Glomerular visceral epithelial cell (primary cell): ENCODE data around the gene HOXA11.

Experiments
- DNase-seq: peaks from one replicate; pipeline ENCODE4 v3.0.0-alpha.2; 2016; ENCODE audit errors: extremely low spot score

Gene HOXA11

DNA sequence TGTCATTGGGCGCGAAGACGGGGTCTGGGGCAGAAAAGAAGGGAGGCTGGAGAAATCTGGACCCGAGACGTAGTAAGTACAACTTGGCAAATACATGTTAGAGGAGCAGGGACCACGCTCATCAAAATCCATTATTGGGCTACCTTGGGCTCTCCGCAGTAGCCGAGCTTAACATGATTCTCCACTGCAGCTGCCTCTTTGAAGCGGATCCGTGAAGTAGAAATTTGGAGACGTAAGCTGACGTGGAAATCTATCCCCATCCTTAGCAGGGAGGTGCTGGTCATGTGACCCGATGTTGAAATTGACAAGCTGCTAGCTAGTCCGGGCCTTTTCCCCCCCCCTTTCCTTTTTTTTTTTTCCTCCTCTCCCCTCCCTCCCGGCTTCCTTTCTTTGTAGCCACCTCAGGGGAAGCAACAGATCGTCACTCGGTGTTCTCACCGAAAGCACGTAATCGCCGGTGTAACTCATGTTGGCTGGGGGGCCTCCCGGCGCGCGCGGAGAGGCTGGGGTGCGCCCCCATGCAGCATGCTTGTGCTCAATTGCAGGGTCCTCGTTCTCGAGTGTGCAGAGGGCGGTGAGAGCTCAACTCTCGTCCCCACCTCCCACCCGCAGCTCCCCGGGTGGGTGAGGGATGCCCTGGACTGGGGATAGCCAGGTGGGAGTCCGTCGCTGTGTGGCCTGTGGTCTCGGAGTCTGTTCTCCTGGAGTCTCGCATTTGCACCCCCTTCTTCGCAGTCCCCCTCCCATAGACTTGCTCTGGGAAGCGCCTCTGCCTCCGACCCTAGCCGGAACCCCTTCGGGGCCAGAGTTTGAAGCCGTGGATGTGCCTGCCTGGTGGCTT, at the start of gene HOXA11:
TSS of gene HOXA11 (minus strand) at position 220 of the 841 bp plus-strand sequence. CDS start at position 132, 88 bp downstream.
- DNase-seq = peak; percentile 65

DNA sequence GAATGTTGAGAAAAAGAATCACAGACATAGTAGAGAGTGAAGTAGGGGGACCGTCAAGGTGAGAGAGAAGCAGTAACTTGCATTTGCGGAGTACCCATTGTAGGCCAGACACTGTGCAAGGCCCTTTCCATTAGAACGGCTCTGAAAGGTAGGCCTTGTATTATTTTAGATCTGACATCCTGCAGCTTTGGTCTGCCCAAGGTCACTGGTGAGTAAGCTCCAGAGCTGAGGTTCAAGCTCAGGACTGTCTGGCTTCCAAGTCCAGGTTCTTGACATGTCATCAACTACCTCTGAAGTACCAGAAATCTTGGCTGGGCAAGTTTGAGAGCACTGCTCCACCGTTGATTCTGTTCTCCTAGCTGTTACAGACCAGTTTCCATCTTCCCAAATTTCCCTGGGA, 44.4 kb upstream of the HOXA11 start:
- no peak for DNase-seq

DNA sequence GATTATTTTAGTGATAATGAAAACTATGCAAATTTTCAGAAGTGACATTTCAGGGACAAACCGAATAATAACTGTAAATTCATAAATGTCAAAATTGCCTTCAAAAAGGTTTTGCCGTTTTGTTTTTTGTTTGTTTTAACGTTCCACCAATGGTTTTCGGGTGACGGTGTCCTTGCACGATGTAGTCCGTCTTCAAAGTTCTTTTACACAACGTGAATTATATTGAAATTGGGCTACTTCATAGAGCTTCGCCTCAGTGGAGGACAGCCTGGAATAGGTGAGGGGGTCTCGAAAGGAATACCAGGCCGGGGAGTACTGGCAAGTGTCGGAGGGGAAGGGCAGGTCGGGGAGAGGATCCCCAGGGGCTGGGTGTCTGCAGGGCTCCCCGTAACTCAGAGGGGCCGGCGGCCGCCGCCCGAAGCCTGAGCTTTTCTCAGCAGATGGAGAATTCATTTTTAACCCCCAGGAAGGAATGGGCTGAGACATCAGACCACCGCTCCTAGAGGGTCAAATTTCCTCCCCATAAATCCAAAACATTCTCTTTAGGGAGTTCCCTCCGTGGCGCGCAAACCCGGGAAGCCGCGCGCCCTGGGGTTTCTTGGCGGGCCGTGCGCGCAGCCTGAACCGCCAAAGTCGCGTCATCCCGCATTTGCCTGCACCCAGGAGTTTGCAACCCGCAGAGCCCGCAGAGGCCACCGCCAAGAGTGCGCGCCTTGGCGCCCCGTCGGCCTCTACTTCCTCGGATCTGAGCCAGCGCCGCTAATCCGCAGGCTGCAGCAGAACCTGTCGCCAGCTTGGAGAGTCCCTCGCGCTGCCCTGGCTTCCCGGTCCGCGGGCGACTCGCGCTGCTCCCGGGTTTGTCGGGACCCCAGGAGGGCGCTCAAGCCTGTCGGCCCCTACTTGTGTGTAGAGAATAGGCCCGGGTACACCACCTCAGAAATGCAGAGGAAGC, 40.2 kb upstream of the HOXA11 start:
- no peak for DNase-seq

DNA sequence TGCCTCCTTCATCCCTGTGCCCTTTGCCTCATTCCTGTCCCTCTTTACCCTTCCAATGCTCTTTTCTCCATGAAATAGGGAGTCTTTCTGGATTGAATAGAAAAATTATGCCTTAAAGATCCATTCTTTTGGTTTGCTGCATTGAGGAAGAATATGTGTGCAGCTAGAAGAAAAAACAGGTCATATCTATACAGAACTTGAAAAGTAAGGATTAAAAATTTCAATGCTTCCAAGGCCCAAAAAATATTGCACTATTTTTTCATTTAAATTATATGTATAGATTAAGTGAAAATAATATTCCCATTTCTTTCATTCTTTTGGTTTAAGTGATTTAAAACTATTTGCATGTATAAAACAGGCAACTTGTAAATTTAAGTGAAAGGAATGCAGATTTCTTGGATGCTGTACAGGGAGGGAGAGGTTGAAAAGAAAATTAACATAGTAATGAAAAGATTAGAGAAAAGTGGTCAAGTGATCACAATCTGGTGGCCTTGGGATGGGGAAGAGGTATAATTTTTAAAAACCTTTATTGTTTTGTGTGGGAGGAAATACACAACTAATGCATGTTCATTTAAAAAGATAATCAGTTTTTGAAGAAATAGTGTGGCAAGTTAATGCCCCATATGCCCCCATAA, 39.0 kb upstream of the HOXA11 start:
- no peak for DNase-seq

DNA sequence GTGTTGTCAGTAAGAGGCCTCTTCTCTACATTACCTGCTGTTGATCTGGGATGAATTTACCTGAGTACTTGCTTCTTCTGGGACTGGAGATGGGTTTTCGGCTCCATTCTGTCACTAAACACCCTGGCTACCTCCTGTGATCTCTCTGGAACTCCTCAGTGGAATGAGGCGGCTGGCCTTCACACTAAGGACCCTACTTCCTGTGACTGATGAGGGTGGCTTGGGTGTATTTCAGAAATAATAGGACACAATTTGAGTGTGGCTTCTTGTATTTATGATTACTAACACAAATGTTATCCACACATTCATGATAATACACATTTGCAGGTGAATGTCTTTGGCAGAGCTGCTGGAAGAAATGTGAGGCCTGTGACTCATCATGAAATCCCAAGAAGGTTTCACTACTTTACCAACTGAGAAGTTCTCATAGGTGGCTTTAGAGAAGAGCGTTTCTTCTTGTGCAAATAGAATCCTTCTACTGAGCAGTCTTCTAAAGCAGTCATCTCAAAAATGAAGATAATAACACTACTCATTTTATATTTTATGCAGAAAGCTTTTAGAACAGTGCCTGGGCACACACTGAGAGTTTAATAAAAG, 36.3 kb upstream of the HOXA11 start:
- no peak for DNase-seq

DNA sequence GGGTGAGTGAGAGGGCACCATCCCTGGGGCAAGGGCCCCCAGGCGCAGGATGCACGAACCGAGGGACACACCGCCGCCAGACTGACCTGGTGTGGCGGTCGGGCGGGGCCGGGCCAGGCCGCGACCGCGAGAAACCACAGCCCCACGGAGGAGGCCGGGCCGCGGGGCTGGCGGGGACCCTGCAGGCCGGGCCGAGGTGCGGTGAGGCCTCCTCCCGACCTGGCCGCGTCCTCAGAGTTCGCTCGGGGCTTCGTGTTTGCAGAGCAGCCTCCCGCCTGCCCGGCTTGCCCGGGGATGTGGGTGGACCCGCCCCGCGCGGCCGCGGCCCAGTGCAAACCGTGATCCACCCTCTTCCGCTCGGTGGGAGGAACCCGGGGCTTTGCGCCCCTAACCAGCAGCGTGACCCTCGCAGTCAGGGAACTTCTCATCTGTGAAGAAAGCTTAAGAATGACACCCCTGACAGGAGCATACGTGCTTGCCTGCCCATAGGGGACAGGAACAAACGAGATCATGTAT, 35.5 kb upstream of the HOXA11 start:
- DNase-seq = no peak

DNA sequence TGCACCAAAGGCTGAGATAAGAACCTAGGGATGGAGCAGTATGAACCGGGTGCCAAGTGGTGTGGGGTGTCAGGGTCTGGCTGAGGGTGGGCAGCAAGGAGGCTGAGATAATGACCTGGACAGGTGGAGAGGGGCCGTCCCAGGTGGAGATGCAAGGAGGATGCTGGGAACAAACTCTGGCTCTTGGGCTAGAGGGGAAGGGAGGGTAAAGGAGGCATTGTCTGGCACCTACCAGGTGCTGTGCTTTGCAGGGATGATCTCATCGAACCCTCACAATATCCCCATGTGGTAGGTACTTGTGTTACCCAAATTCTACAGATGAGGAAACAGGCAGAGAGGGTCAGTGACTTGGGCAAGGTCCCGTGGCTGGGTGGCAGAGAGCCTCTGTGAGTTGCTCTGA, 34.8 kb upstream of the HOXA11 start:
- DNase-seq = no peak

DNA sequence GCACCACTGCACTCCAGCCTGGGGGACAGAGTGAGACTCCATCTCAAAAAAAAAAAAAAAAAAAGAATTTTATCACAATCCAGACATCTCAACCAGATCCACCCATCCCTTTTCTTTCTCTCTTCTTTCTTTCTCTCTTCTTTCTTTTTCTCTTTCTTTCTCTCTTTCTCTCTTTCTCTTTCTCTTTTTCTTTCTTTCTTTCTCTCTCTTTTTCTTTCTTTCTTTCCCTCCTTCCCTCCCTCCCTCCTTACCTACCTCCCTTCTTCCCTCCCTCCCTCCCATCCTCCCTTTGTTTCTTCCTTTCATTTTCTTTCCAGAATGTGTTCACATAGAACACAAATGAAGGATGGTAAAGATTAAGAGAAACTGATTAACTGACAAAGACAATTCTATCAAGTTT, 32.9 kb upstream of the HOXA11 start:
- DNase-seq = no peak

DNA sequence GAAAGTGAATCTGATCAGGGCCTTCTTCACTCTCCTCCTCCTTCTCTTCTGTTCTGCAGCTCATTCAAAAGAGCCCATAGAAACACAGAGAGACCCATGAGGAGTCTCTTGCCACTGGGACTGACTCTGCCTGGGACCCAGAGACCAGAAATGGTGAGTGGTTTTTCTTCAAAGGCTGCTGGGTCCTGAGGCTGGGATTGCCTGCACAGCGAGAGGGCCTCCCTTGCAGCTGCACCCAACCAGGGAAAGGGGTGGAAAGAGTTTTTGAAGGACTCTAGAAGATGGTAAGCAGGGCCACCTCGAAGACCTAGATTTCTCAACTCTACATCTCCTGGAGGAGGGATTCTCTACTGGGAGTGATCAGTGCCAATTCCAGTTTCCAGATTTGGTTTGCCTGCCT, 30.3 kb upstream of the HOXA11 start:
- no peak for DNase-seq

DNA sequence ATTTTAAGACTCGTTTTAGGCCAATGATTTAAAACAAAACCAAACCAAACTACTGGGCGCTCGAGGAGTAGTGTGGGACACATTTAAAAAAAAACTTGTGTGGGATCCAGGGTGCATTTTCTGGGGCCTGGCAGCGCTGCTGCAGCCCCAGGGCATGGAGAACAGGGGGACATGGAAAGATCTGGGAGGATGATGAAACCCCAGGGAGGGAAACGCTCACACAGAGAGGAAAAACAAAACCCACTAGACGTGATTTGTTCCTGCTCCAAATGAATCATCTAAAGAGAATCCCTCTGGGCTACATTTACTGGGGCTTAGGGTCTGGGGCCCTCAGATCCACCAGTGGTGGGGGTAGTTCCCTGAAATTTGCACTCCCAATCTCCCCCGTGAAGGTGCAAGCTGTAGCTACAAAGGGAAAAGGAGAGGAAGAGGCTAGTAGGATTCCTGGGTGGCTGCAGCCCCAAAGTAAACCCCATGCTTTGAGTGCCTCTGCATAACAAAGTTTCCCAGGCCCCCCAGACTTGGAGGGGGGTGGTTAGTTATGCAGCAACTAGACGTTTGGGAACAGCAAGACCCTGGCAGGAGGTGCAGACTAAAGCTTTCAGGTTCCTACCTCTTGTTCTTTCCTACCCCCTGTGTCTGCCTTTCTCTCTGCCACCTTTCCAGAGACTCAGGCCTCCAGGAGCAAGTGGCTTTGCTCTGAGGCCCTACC, 29.4 kb upstream of the HOXA11 start:
- DNase-seq = no peak

DNA sequence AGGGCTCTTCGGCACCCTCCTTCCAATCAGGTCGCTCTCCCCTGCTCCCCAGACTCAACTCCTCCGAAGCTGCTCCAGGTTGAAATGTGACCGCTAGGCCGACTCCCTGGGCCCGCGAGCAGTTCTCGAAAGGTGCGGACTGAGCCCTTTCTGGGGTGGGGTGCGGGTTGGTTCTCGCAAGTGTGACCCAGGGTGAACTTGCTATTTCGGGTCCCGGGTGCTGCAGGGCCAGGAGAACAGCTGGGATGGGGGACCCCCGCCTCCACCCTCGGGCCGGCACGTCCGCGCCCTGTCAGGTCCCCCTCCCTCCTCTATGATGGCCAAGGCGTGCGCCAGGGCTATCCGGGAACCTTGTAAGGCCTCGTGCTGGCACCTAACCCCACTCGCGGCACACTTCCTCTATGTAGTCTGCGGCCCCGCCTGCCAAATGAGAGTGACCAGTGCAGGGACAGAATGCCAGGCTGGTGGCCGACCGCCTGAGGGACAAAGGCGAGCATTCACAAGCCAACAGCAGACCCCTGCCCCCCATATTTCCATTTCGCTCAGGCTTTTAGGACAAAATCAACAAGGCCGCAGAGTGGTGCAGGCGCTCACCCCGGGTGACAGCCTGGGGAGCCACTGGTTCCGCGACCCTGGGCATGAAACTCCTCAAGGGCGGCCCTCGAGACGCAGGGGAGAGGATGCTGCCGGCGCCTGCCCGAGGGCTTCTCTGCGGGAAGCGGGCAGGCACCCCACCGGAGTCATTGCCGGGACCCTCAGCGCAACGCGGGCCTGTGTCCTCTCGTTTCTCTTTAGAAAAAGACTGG, 28.6 kb upstream of the HOXA11 start:
- no peak for DNase-seq

DNA sequence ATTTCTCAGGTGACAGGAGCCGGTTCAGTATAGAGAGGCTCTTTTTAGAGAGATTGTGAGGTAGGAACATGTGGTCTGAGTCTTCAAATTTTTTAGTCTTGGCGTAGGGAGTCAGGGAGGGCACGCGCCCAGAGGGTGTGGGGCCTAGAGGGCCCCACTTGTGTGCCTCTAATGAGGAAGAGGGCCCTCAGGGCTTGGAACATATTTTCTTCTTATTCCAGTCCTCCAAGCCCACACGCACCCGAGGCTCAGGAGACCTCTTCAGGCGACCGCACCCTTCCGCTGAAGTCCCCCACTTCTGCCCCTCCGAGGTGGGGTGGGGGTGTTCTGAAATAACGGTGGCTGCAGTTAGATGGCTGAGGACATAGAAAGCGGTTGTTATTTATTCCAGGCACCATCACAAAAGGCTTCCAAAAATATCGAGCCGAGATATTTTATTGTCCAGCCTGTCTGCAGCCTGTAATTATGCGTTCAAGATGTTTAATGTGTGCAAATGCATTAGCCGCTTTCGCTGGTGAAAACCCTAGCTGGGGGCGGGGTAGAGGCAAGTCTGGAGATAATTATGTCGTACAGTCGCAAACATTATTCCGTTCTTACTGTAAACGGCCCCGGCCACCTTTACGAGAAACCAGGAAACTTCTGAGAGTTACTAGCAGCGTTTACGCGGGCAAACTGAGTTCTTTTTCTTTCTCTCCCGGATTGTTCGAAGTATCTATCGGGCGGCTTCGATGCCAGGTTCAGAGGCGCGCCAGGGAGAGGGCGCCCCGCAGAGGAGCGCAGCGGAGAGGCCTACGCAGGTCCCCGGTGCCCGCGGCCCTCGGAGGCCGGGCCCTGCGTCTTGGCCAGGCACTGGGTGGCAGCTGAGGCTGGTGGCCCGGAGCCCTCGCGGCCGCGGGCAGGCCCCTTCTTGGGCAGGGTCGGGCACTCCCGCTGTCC, 27.7 kb upstream of the HOXA11 start:
- DNase-seq = no peak

DNA sequence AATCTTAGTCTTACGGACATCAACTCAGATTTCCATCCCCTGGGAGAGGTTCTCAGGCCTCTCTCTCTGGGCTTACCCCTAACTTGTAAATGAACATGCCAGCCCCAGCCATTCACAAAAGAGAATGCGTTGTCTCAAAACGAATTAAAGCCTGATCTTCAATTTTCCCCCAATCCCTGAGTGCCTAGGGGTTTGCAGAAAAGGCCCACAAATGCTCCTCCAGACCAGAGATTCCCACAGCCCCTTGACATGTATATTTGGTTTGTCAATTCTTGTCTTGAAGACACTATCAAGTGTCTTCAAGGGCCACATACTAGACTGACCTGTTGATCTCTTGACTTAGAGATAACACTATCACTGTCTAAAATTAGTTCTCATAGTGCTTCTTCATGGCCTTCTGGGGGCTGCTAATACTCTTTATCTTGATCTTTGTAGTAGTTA, 26.8 kb upstream of the HOXA11 start:
- no peak for DNase-seq

DNA sequence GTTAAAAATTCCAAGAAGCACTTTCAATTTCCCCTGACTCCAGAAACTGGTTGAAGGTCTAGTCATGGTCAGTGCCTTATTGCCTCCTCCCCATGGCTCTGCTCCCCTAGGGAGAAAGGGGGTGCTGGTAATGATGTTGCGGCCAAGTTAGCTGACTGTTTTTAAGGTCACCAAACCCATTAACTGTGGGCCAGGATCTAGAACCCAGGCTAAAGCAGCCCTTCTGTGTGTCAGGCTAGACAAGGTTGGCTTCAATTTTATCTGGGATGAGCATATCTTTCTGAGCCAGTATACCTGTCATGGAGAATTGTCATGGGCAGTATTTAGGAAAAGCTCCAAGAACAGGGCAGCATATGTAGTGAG, 26.0 kb upstream of the HOXA11 start:
- no peak for DNase-seq

DNA sequence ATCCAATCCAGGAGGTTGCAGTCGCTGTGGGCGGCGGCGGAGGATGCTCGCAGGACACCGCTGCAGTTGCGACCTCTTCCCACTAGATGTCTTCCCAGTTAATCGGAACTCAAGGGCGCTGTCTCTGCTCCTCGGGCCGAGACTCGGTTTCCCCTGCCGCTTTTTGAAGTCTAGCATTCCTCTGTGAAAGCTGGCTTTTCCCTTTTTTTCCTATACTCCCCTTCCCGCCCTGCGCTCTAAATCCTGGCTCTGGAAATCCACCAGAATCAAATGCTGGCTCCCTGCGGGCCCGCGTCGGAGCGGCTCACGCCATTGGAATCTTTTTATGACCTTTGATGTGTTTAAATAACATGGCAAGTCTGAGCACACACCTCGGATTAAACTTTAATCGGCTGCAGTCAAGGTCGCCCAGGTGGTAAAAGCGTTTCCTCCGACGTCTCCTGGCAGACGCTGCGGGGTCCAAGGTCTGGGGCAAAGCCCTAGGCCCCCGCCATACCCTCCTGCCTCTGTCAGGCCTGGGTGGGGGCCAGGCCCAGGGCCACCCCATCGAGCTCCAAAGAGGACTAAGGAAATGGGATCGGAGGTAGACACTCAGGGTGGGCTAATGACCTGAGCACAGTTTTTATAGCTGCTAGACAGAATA, 25.5 kb upstream of the HOXA11 start:
- DNase-seq = peak; percentile 31

DNA sequence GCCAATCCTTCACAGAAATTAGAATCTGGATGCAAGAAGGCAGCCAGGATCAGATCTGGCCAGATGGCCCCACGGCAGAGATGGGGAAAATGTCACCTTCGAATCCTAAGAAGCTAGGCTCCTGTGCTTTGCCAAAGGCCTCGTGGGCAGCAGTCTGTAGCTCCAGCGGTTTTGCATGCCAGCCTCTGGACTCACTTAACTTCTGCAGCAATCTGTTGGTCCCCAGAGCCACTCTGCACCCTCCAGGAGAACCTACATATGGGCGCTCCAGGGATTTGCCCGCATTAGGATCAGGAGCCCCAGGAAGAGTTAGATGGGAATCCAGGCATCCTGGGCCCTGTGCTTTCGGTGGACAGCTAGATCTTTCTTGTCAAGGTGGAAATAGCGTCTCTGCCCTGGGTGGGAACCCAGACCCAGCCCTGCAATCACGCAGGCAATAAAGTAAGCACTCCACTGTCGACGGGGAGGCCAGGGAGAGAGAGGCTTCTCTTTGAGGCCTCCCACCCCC, 25.0 kb upstream of the HOXA11 start:
- no peak for DNase-seq

DNA sequence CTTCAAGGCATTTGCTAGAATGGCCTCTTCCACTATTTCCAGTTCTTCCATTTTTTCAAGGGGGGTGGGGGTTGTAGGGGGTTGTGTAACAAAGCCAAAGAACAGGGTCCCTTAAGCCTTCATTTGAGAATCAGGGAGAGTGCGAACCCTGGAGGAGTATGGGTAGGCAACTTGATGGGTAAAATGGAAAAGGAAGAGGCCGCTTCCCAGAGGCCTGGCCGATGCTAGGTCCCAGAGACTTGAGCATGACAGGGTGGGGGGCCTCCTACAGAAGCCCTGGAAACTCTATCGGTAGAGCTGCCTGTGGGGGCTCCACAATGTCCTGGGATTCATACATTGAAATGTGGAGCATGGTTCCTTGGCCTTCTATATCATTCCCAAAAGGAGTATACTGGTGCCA, 24.0 kb upstream of the HOXA11 start:
- no peak for DNase-seq

DNA sequence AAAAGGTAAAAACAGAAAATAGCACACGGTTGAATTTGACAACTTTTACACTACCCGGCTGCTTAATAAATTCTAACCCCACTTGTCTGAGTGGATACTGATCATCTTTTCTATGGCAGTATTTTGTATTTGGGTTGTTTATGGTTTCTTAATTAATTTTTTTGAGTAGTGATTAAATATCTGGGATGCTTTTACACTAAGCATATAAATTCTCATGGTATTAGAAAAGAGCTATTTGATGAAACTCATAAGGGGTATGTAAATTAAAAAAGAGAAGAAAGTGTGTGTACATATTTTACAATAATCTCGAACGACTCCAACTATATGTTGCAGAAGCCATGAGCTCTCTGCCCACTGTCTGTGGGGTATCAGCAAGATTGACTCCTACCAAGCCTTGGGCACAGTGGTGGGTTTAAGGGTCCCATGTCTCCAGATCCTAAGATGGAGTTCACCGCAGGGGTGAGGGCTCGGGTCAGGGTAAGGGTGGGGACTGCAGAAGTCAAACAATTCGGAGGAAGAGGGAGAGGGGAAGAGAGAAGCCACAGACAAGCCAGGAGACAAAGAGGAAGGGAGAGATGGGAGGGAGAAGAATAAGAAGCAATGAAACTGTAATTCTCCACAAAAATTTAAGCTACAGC, 22.4 kb upstream of the HOXA11 start:
- no peak for DNase-seq
